AG09319 (cell line): Measurements from ENCODE around the gene DRD4.

ENCODE experiments used
- DNase-seq: peaks from one replicate; pipeline ENCODE4 v3.0.0-alpha.2; 2010; ENCODE audit warnings: low read depth; ENCODE audit errors: extremely low read depth
- CTCF ChIP-seq: IDR thresholded peaks from 2 replicates; pipeline ENCODE4 v1.5.1; 2011; ENCODE audit warnings: low read depth, mild to moderate bottlenecking, inconsistent platforms, low read length, moderate library complexity

The DRD4 gene

DNA sequence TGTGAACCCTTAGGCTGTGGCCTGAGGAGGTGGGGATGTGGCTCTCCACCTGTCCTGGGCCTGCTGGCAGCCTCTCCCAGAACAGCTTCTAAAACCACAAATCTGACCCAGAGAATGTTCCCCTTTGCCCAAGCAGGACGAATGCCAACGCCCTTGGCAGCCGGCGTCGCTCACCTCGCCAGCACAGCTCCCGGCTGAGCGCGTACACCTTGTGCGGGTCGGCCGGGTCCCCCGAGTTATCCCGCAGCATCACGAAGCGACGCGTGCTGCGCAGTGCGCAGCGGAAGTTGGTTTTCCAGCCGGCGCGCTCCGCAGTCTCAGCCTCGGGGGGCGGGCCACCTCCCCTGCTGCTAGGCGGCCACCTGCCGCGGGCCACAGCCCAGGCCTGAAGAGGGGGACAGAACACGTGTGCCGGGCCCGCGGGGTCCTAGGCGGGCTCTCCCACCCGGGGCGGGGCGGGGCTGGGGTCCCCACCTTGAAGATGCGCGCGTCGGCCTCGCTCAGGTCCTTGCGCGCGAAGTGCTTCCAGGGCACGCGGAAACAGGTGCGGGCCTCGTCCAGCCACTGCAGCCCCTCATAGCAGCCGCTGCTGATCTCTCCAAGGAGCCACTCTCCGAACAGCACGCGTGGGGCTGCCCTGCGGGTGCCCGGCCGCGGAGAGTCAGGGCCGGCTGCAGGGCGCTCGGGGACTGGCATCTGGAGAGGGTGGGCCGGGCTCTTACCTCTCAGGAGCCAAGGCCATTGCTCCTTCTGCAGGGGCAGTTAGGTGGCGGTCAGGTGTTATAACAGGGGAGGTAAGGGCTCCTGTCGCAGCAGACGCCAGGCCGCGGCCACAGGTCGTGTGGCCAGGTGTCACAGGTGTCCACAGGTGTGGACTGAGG lies 22.2 kb upstream of the DRD4 start:
- no peak for TF ChIP-seq CTCF
- no peak for DNase-seq

DNA sequence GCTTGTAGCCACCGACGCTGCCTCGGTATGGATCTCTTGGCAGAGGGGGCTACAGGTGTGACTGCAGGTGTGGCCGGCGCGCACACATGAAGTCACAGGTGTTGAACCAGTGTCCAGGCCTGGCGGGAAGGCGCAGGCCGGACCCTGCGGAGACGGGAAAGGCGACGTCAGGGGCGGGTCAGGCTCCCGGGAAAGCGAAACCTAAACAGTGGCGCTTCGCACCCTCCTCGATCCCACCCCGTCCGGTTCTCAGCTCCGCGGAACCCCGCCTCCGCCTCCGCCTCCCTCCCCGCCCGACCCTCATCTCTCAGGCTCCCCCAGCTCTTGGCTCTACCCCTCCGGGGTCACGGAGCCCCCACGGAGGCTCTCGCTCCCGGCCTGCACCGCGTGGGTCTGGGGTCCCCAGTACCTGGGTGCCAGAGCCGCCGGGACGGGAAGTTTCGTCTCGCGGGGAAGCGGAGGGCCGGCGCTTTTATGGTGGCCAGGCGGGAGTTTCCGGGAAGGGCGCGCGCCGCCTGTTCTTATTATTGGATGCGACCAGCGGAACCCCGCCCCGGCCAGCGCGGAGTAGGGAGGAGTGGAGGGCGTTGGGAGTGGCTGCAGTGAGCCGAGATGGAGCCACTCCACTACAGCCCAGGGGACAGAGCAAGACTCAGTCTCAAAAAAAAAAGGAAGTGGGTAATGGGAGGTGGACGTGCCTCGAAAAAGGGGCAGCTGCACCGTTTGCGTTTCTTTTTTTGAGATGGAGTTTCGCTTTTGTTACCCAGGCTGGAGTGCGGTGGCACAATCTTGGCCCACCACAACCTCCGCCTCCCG lies 21.4 kb upstream of the DRD4 start, which contains the start of gene IRF7:
TSS of gene IRF7 (minus strand) at position 447 of the 816 bp plus-strand sequence. CDS start 586 bp downstream, outside the sequence.
- no peak for TF ChIP-seq CTCF
- DNase-seq = peak; percentile 64

DNA sequence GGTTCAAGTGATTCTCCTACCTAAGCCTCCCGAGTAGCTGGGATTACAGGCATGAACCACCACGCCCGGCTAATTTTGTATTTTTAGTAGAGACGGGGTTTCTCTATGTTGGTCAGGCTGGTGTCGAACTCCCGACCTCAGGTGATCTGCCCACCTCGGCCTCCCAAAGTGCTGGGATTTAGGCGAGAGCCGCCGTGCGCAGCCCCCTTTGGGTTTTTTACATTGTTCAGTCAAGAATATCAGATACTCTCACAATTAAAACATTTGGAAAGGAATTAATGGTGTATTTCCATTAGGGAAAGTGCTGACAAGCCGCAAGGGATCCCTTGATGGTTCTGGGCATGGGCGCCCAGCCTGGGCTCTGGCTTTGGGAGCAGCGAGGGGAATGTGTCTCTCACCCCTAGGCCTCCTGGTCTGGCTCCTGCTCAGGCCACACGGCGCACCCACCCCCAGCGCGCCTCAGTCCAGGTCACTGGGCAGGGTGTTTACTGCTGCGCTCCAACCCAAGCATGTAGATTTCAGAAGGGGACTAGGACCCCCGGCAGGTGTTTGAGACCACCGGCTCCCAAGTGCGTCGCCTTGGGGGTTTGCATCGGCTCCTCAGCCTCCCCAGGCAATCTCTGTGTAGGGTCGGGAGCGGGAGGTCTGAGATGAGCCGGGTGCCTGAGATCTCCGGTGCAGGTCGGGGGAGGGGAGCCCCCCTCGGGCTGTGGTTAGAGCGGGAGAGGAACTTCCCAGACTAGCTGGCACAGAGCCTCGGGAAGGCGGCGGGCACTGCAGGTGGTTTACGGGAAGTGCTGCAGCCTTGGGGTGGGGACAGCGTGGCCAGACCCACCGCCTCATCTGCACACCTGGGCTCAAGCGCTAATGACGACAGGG lies 20.5 kb upstream of the DRD4 start:
- TF ChIP-seq CTCF = no peak
- DNase-seq = no peak

- no peak for DNase-seq
- no peak for TF ChIP-seq CTCF
Measured at GRCh38 chr11:617199-617911, 19.7 kb upstream of the DRD4 start.

DNA sequence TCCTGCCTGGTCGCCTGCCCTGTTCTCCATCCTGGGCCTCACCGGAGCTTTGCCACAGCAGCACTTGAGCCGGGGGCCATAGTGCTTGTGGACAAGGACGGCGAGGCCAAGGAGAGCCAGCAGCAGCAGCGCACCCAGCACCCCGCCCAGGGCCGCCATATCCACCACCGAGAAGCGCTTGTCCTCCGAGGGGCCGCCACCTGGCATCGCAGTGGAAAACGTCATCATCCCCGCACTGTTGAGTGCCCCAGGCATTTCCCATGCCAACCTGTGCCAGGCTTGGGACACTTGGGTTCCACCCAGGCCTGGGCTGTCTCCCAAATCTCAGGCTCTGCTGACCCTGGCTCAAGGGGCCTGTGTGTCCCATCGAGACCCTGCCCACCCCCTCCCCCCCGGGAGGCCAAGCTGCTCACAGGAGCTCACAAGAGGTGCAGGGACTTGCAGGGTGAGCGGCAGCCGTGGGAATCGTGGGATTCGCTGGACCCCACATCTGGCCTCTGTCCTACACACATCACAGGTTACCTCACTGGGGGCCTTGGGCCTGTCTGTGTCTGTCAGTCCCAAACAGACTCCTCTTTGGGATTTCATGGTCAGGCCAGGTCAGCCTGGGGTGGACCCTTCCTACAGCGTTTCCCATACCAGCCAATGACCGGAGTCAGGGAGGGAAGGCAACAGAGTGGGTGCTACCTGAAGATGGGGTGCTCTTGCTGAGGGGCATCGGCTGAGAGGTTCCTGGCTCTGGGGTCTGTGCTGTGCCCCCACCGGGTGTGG lies 19.0 kb upstream of the DRD4 start:
- no peak for TF ChIP-seq CTCF
- DNase-seq = no peak

DNA sequence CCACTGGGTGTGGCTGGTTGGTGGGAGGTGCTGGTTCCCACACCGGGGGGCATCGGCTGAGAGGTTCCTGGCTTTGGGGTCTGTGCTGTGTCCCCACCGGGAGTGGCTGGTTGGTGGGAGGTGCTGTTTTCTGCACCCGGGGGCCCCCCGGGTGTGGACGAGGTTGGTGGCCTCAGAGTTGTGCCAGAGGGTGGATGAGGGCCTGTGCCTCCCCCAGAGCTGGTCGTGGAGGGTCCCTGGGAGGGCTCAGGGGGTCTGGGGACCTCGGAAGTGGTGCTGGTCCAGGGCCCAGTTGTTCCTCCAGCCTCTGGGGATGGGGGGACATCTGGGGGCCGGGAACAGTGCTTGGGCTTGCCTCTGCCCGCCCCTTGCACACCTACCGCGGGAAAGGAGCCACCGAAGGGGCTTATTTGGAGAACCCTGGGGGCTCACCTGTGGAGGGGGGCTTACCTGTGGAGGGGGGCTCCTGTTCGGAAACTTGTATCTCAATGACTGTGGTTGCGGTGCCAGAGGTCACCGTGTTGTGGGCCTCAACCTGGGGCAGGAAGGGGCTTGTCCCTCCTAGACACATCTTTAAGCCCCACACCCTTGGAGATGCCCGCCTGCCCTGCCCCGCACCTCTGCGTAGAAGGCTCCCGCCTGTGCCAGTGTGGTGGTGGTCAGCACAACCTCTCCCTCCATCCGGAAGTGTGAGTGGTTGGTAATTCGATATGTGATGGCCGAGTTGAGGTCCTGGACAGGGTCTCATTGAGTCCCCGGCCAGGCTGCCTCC lies 18.0 kb upstream of the DRD4 start:
- no peak for TF ChIP-seq CTCF
- no peak for DNase-seq
